Fibroblast of pulmonary artery (primary cell): ENCODE data around the gene FLACC1.
A peak's percentile ranks its signal among the peaks of the same experiment; 100 is the strongest.

ENCODE experiments used
- DNase-seq: peaks from one replicate; pipeline ENCODE4 v3.0.0-alpha.2; 2010; ENCODE audit warnings: low read depth
- H3K4me3 ChIP-seq: replicated peaks from 2 replicates; pipeline ENCODE4 v1.5.1; 2011; ENCODE audit warnings: low read depth, mild to moderate bottlenecking, control low read depth, low read length, moderate library complexity
- TF ChIP-seq, protein P1 (sequence below): IDR thresholded peaks from 2 replicates; pipeline ENCODE4 v1.5.1; 2011; ENCODE audit warnings: mild to moderate bottlenecking, control low read depth, low read length, inconsistent platforms; ENCODE audit errors: missing control alignments

FLACC1 gene

DNA sequence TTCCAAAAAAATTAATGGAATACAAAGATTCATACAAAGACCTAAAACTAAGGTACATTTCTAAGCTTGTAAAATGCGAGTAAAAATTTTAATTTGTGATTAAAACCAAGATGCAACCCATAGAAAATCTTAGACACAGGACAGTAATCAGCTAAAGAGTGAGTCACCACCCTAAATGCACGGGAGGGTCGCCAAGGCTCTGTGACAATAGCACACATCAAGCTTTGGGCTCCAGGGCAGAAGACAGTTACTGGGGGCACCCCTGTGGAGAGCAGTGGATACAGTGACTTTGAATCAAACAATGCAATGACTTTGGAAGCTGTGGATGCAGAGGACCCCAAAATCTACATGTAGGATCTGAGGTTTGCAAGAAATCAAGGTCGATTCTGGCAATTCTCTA is 7.5 kb downstream of the FLACC1 start:
- no peak overlapping the region for H3K4me3 ChIP-seq
- TF ChIP-seq, protein P1, sequence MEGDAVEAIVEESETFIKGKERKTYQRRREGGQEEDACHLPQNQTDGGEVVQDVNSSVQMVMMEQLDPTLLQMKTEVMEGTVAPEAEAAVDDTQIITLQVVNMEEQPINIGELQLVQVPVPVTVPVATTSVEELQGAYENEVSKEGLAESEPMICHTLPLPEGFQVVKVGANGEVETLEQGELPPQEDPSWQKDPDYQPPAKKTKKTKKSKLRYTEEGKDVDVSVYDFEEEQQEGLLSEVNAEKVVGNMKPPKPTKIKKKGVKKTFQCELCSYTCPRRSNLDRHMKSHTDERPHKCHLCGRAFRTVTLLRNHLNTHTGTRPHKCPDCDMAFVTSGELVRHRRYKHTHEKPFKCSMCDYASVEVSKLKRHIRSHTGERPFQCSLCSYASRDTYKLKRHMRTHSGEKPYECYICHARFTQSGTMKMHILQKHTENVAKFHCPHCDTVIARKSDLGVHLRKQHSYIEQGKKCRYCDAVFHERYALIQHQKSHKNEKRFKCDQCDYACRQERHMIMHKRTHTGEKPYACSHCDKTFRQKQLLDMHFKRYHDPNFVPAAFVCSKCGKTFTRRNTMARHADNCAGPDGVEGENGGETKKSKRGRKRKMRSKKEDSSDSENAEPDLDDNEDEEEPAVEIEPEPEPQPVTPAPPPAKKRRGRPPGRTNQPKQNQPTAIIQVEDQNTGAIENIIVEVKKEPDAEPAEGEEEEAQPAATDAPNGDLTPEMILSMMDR, result no peak
- no peak for DNase-seq

DNA sequence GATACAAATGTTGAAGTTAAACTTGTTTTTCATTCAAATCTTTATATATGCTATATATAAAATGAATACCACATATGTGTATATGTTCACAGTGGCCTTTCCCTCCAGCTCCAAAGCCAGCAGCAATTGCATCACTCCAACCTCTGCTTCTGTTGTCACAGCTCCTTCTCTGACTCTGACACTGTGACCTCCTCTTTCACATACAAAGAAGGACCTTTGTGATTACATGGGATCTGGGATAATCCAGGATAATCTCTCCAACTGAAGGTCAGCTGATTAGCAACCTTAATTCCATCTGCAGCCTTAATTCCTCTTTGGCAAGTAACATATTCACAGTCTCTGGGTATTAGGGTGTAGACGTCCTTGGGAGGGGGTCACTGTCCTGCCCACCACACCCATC is 8.4 kb downstream of the FLACC1 start:
- DNase-seq, result no peak
- TF ChIP-seq, protein P1, result no peak

DNA sequence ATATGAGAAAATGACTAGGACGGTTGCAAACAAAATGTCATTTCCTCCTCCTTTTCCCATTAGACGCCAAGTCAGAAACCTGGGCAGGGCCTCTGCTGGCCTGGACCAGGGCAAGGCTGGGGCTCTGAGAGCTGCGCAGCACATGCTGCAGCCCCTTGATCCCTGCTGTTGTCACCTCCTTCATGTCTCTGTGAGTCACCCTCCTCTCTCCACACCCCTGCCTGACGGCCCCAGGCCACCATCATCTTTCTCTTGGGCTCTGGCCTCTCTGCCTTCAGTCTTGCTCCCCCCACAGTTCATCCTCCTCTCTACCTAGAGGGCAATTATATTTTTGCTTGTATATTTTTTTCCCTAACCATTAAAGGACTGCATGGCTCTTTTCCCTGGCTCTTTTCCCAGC is 10.0 kb downstream of the FLACC1 start:
- TF ChIP-seq, protein P1, result no peak
- DNase-seq, result no peak
- H3K4me3 ChIP-seq, result no peak overlapping the region

More for the DNA sequence above, 8.4 kb downstream of the FLACC1 start:
- H3K4me3 ChIP-seq, result no peak overlapping the region

DNA sequence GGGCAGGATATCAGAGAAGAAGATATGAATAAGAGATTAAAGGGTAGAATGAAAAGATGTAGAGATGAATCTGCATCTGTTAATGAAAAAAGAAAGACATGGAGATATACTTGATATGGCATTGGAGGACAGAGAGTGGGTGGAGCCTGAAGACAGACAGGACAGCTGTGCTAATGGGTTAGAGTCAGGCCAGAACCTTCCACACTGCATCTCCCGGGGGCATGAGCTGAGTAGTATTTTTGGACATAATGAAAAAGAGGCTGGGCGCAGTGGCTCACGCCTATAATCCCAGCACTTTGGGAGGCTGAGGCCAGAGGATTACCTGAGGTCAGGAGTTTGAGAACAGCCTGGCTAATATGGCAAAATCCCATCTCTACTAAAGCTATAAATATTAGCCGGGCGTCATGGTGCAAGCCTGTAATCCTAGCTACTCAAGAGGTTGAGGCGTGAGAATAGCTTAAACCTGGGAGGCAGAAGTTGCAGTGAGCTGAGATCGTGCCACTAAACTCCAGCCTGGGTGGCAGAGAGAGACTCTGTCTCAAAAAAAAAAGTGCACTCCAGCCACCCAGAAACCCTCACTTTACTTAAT is 11.4 kb downstream of the FLACC1 start:
- H3K4me3 ChIP-seq, result no peak overlapping the region
- DNase-seq, result no peak
- TF ChIP-seq, protein P1, result no peak

DNA sequence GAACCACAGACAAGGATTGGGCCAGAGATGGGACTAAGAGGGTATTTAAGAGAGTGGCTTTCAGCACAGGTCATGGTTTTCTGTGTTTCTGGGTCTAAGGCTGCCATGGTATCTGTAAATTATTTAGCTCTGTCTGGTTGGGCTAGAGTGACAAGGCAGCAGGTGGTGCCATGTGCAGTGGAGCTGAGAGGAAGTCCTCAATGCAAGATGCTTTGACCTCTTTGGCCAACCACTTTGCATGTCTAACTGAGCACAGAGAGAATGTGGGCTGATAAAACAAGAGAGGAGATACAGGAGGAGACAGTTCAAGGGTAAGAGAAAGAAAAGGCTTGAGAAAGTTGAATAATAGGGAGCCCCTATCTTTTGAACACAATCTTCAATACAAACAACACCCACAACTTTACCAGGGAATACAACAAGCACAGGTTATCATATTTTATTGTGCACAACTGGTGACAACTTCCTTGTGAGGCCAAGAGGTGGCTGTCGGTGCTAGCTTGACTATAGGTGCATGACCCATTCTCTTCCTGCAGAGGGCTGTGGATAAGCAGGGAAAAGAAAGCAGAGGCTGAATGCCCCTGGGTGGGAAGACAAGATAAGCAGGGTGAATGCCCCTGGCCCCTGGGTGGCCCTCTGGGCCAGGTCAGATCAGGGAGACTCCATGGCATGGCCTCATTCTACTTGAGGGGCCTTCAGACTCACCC is 12.3 kb downstream of the FLACC1 start:
- H3K4me3 ChIP-seq, result no peak overlapping the region
- TF ChIP-seq, protein P1, result peak; percentile 2
- no peak for DNase-seq

DNA sequence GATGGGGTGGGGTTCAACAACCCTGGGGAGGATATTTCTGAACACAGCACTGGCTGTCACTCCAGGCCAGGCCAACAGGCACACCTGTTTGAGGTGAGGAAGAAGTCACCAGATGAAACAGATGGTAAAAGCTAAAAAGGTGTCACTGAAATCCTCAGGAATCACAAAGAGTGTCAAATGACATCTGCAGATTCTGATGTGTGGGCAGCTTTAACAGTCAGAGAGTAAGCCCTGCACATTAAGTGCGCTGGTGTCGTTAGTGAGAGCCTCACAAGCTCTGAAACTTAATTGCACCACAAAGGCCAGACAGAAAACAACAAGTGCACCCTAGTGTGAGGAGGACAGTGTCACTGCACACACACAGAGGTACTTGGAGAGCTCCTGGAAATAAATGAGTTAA is 13.6 kb downstream of the FLACC1 start:
- DNase-seq, result no peak
- TF ChIP-seq, protein P1, result no peak
- no peak overlapping the region for H3K4me3 ChIP-seq

DNA sequence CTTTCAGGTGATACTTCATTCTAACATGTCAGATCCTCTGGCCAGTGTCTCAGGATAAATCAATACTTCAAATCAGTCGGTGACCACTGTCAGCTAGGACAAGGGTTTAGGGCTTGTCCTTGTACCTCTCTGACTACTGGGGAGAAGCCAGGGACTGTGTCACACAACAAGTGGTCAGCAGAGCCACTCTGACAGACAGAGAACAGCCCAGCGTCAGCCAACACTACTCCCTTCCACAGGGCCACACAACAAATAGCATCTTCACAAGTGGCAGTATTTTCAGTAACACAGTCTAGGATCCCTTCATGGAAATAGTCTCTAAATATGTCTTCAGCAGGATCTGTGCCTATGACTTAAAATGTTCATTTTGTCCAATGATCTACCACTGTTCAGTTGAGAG is 14.2 kb downstream of the FLACC1 start:
- H3K4me3 ChIP-seq, result no peak overlapping the region
- TF ChIP-seq, protein P1, result no peak
- DNase-seq, result no peak
